HUES6 (cell line): ENCODE data around the gene C15orf62.

ENCODE experiments used
- H3K27ac ChIP-seq: 2 replicates; pipeline ENCODE4 v1.7.0; 2013; ENCODE audit warnings: low read depth, mild to moderate bottlenecking, low read length, inconsistent platforms
- H3K27me3 ChIP-seq: 2 replicates; pipeline ENCODE4 v1.6.1; 2013; ENCODE audit warnings: low read length; ENCODE audit not compliant: control insufficient read depth, insufficient read depth
- H3K36me3 ChIP-seq: 2 replicates; pipeline ENCODE4 v1.6.1; 2013; ENCODE audit warnings: low read length; ENCODE audit not compliant: control insufficient read depth, insufficient read depth
- H3K4me1 ChIP-seq: 2 replicates; pipeline ENCODE4 v1.6.1; 2013; ENCODE audit warnings: low read length; ENCODE audit not compliant: control insufficient read depth, insufficient read depth
- H3K4me3 ChIP-seq: 2 replicates; pipeline ENCODE4 v1.5.1; 2013; ENCODE audit warnings: low read depth, low read length
- H3K9ac ChIP-seq: one replicate; pipeline ENCODE4 v1.6.1; 2013; ENCODE audit warnings: mild to moderate bottlenecking, low read length
- H3K9me3 ChIP-seq: 2 replicates; pipeline ENCODE4 v1.6.1; 2013; ENCODE audit warnings: low read depth, low read length; ENCODE audit not compliant: control insufficient read depth, insufficient read depth

The C15orf62 gene

DNA sequence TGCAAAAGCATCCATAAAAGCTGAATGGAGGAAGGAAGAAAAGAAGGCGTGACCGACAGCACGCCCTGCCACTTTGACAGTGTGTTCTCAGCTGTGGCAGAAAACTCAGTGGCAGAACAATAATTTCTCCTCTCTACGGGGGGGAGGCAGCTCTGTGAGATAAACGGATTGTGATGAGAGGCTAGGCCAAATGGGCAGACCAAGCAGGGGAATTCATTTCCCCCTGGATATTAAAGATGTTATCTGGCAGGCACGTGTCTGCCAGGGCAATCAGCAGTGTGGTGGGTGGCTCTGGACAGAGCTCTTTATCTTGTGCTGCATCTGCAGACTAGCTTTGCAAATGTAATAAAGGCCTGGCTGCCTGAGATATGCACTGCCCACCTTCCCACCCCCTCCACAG lies 12.8 kb upstream of the C15orf62 start:
- no peak overlapping the region for H3K4me3 ChIP-seq
- no peaks in the 10 kb centered on the region for H3K9me3 ChIP-seq
- H3K9ac ChIP-seq: no peak overlapping the region
- H3K4me1 ChIP-seq: peaks cover 6% of the 10 kb centered on the region; the same call in 1 of the 2 replicates
- H3K27me3 ChIP-seq: no peaks in the 10 kb centered on the region
- H3K36me3 ChIP-seq: peaks cover 4% of the 10 kb centered on the region
- no peak overlapping the region for H3K27ac ChIP-seq

DNA sequence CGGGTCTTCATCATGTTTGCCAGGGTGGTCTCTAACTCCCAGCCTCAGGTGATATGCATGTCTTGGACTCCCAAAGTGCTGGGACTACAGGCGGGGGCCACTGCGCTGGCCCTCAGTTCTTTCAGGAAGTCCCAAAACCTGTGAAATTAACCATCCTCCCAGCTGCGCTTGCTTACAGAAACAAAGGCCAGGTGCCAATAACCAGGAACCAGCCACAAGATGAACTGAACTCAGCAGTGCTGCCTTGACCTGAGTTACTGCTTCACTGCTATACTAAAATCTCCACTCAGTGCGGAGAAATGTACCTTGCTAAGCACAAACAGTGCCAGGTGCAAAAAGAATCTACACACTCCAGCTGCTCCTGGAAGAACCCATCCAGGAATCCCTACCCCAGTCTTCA lies 9.8 kb upstream of the C15orf62 start:
- H3K9me3 ChIP-seq: no peaks in the 10 kb centered on the region
- no peak overlapping the region for H3K27ac ChIP-seq
- no peaks in the 10 kb centered on the region for H3K27me3 ChIP-seq
- H3K36me3 ChIP-seq: no peaks in the 10 kb centered on the region
- peaks cover 18% of the 10 kb centered on the region for H3K4me1 ChIP-seq
- no peak overlapping the region for H3K9ac ChIP-seq
- no peak overlapping the region for H3K4me3 ChIP-seq

DNA sequence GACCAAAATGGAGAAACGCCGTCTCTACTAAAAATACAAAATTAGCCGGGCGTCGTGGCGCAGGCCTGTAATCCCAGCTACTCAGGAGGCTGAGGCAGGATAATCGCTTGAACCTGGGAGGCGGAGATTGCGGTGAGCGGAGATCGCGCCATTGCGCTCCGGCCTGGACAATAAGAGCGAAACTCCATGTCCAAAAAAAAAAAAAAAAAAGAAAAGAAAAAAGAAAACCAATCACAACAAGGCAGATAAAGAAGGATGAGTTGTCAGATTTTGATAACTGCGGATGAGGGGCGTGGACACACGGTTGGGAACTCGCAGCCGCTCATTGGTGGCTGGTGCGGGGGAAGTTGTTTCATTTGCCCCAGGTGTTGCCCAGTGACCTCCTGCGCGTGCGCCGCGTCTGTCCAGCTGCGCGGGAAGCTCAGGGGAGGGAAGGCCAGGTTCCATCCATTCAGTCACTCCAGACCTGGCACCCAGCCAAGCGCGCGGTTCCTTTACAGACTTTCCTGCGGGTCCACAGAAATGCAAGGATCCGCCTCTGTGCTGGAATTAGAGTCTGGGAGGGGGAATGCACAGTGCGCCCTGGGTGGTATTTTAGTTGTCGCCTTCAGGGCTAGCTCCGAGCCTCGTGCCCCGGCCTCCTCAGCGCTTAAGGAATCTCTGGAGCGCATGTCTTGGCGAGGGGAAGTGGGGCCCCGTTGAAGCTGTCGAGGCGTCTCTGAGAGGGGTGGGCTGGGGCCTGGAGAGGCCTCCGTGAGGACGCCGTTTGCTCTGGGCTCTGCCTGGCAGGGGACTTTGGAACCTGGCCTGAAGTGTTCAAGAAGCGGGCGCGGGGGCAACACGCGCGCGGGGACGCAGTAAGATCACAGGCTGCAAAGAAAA lies 6.6 kb upstream of the C15orf62 start:
- Histone ChIP-seq H3K9ac (peak overlapping the region; percentile 76), H3K4me3 (peak overlapping the region; percentile 94), H3K4me1 (peaks cover 43% of the 10 kb centered on the region), H3K36me3 (peaks cover 11% of the 10 kb centered on the region; the same call in 1 of the 2 replicates), H3K27ac (peak overlapping the region; percentile 61; the same call in 1 of the 2 replicates), H3K27me3 (no peaks in the 10 kb centered on the region), H3K9me3 (no peaks in the 10 kb centered on the region)

DNA sequence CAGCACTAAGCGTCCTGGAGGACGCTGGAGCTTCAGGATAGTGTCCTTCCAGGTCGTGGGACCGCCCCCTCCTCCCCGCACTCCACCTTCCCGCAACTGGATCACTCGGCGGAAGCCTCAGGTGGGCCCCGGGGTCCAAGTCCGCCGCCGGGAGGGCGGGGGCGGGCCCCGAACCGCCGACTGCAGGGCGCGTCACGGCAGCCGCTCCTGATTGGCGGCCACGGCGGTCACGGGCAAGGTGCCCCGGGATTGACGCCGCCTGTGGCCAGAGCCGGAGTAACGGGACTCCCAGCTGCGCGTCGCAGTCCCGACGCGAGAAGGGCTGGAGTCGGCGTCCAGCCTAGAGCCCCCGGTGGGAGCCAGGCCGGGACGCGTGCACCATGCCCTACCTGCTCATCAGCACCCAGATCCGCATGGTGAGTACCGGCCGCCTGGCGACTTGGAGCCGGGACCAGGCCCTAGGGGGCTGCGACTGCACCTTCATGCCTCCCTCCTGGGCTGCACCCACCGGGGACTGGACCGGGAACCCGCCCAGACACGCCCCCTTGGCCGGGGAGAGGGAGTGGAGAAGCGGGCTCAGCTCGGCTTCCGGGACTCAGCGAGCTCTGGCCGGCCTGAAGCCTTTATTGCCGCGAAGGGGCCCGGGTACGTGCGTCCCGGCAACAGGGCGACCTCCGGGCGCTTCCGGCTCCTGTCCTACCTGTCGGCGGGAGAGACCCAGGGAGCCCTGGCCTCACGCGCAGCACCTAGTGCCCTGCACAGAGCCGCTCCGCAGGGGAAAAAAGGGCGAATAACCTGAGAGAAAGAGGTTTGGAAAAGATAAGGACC lies 5.8 kb upstream of the C15orf62 start, which contains the start of gene GCHFR:
Gene GCHFR, plus strand, starts transcription at position 268 of the 828 bp plus-strand sequence. Its CDS starts 113 bp downstream, at position 381.
- H3K36me3 ChIP-seq: peaks cover 16% of the 10 kb centered on the region; the same call in 1 of the 2 replicates
- H3K9ac ChIP-seq: peak within 1 kb of the TSS; percentile 76
- no peaks in the 10 kb centered on the region for H3K9me3 ChIP-seq
- peaks cover 48% of the 10 kb centered on the region for H3K4me1 ChIP-seq
- H3K27ac ChIP-seq: peak within 1 kb of the TSS; percentile 61; the same call in 1 of the 2 replicates
- H3K4me3 ChIP-seq: peak within 1 kb of the TSS; percentile 94
- H3K27me3 ChIP-seq: no peaks in the 10 kb centered on the region

DNA sequence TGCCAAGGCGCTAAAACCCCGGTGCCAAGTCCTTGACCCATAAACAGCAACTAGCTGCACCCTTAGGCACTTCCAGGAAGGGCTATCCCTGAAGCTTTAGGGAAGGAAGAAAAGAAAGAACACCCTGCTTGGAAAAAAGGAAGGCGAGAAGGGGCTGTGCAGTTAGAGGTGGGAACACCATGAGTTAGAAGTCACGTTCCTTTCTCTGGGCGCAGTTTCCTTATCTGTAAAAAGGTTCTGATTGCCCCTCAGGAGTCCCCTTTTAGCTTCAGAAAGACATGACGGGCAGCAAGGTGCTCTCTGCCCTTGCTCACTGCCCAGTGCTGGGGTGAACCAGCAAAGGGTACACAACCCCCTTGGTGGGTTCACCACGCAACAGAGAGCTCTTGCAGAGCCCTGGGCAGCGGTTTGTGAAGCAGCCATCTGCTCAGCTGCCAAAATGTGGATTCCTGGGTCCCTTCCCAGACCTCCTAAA lies 5.1 kb upstream of the C15orf62 start:
- Histone ChIP-seq H3K4me3 (peak overlapping the region; percentile 94), H3K27ac (no peak overlapping the region), H3K9me3 (no peaks in the 10 kb centered on the region), H3K36me3 (peaks cover 16% of the 10 kb centered on the region; the same call in 1 of the 2 replicates), H3K4me1 (peaks cover 48% of the 10 kb centered on the region), H3K27me3 (no peaks in the 10 kb centered on the region), H3K9ac (peak overlapping the region; percentile 76)

DNA sequence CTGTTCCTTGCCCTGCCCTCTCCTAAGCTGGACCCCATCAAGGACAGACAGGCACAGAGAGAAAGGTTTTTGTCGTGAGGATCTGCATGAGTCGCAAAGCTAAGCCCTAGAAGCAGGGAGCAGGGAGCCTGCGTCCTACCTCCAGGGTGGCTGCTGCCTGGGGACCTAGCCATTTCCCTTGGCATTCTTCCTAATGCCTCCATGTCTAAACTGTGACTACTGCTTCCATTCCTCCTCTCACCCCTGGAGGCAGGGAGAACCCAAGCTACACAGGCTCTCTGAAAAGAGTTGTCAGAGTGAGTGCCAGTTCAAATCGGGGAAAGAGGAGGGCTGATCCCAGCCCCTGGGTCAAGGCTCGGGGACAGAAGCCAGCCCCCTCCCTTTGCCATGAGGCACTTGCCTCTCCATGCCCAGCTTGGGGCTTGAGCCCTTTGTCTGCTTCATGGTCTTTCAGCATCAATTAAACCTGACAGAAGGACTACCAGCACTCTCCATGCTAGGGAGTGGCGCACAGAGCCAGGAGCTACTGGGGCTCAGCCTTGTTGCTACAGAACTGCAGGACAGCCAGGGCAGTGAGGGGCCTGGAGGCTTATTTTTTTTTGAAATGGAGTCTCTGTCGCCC lies 3.5 kb upstream of the C15orf62 start:
- H3K4me3 ChIP-seq: peak overlapping the region; percentile 94; the same call in 1 of the 2 replicates
- peaks cover 16% of the 10 kb centered on the region; the same call in 1 of the 2 replicates for H3K36me3 ChIP-seq
- H3K9me3 ChIP-seq: no peaks in the 10 kb centered on the region
- H3K27me3 ChIP-seq: no peaks in the 10 kb centered on the region
- no peak overlapping the region for H3K27ac ChIP-seq
- peaks cover 50% of the 10 kb centered on the region for H3K4me1 ChIP-seq
- peak overlapping the region; percentile 16 for H3K9ac ChIP-seq

DNA sequence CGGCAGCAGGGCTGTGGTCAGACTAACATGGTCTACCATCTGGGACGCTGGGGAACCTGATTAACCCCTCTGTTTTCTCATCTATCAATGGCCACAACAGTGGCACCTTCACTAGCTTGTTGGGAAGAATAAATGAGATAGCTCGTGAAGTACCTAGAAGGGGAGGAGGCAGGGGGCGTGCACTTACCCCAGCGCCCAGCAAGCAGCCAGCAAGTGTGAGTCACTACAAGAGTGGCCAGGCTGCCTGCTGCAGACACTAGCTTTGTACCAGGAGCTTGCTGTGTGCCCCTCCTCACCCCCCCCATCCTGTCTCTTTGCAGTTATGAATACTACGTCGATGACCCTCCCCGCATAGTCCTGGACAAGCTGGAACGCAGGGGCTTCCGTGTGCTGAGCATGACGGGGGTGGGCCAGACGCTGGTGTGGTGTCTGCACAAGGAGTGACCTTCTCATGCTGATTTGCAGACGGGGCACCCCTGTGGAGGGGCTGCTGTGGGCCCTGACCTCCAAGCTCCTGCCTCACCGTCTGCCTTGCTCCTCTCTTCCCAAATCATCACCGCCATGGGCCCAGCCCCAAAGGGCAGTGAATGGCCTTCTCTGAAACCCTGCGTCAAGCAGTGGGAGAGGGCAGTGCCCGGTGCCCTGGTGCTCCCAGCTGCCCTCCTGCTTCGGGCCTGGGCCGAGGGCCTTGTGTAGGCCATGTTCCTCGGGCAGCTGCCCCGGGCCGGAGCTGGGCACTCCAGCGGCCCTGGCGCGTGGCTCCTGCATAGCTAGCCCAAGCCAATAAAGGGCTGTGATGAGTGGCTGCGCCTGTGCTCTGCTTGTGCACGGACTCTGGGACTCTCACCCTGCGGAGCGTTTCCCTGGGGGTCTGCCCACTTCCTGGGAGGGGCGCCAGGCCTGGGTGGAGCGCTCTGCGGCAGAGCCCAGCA lies 2.6 kb upstream of the C15orf62 start:
- Histone ChIP-seq H3K27me3 (no peaks in the 10 kb centered on the region), H3K36me3 (peaks cover 19% of the 10 kb centered on the region; the same call in 1 of the 2 replicates), H3K27ac (peak overlapping the region; percentile 28; the same call in 1 of the 2 replicates), H3K4me1 (peaks cover 50% of the 10 kb centered on the region), H3K9ac (no peak overlapping the region), H3K4me3 (no peak overlapping the region; the same call in 1 of the 2 replicates), H3K9me3 (no peaks in the 10 kb centered on the region)

DNA sequence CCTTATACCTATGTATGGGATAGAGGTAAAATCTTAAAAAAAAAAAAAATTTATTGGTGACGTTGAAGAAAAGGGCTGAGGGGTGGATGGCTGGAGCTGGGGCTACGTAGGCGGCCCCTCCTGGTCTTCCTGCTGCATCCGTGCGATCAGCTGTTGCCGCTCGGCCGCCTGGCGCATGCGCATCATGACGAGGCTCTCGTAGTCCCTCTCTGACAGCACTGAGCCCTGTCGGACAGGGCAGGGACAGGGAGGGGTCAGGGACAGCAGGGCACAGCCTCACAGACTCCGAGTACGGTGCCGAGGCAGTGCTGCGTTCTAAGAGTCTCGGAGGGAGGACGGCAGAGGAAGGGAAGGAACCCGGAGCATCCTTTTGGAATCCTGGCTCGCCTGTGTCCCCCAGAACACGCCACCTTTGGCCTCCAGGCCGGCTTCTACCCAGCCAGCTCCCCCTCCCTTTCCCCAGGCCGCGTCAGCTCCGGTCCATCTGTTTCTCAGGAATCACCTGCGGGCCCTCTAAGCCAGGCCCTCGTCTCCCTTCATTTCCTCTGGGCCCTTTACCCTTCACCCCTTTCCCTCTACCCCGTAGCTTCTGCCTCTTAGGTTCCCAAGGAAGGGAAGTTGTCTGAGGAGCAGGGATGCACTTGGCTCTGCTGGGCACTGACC lies 1.8 kb upstream of the C15orf62 start:
- no peaks in the 10 kb centered on the region for H3K9me3 ChIP-seq
- no peak overlapping the region; the same call in 1 of the 2 replicates for H3K27ac ChIP-seq
- no peak overlapping the region for H3K9ac ChIP-seq
- no peak overlapping the region for H3K4me3 ChIP-seq
- H3K27me3 ChIP-seq: no peaks in the 10 kb centered on the region
- peaks cover 19% of the 10 kb centered on the region for H3K36me3 ChIP-seq
- H3K4me1 ChIP-seq: peaks cover 50% of the 10 kb centered on the region

DNA sequence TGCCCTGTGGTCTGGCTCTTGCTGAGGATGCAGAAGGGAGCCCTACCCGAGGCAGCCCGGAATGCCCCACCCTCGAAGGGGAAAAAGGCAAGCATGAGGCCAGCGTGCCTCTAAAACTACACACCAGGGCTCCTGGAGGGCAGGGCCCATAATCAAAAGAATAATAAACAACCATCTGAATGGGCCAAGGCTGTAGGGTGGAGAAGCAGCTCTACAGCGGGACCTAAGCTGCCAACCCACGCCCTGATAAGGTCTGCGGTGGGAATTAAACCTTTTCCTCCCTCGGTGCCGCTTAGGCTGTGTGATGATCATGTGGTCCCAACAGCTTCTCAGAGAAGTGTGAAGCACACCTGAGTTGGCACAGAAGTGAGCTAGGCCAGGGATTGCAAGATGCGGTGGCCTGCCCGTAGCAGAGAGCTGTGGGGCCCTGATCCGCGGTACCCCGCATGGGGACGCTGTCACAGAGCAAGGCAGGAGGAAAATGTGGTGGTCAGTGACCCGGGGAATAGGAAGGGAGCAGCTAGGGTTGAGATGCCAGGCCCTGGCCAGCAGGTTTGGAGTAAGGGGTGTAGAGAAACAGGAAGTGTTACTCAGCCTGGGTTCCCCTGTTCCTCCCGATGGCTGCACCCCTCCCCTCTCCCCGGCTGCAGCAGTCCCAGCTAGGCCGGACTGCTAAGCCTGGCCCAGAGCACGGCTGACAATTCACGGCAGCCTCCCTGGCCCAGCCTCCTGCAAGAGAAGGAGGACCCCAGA lies 1.1 kb upstream of the C15orf62 start:
- Histone ChIP-seq H3K27ac (no peak overlapping the region), H3K27me3 (no peaks in the 10 kb centered on the region), H3K9ac (no peak overlapping the region), H3K4me3 (no peak overlapping the region), H3K4me1 (peaks cover 44% of the 10 kb centered on the region), H3K36me3 (peaks cover 26% of the 10 kb centered on the region), H3K9me3 (no peaks in the 10 kb centered on the region)
